GM18508 (cell line): ENCODE data around the gene PGBD5.
"Not testable (repeated sequence)": the region's sequence is repeated elsewhere in the genome, so short reads cannot be mapped to it uniquely, and the experiment has no call there.

Experiments
- ATAC-seq: cut with Tn5 transposase; IDR thresholded peaks from one replicate; pipeline ENCODE4 v1.9.1; 2021; ENCODE audit warnings: moderate number of reproducible peaks; ENCODE audit not compliant: insufficient read depth, unreplicated experiment

The PGBD5 gene, protein sequence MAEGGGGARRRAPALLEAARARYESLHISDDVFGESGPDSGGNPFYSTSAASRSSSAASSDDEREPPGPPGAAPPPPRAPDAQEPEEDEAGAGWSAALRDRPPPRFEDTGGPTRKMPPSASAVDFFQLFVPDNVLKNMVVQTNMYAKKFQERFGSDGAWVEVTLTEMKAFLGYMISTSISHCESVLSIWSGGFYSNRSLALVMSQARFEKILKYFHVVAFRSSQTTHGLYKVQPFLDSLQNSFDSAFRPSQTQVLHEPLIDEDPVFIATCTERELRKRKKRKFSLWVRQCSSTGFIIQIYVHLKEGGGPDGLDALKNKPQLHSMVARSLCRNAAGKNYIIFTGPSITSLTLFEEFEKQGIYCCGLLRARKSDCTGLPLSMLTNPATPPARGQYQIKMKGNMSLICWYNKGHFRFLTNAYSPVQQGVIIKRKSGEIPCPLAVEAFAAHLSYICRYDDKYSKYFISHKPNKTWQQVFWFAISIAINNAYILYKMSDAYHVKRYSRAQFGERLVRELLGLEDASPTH

DNA sequence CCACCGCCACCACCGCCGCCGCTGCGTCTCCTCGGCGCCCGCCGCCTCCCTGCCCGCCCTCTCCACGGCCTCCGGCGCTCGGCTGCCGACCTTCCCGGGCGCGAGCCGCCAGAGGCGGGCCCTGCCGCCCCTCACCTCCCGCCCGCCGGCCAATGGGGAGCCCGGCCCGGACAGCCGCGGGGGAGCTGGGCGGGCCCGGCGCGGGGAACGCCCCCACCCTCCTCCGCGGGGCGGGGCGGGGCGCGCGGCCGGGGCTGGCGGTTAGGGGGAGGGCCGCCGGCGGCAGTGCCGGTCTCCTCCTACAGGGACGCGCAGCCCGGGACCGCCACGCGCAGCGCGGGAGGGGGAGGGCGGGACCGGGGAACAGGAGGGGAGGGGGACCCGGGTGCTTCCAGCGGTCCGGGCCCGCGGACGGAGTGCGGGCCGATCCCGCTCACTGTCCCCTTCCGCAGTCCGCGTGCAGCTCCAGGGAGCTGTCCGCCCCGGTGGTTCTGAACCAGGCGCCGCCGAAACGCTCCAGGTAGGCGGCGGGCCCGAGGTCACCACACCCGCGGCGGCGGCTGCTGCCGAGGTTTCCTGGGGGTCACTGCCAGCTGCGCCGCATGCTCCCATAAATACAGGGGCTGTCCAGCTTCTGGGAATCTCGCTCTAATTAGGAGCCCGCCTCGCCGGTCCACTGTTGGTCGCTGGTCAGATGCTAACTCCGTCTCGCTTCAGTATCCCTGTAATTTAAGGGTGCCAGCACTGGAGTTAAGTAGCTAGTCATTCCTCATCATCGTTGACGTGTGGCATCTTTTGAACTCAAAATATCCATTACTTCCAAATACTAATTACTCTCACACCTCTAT is at the start of gene PGBD5:
Gene PGBD5, minus strand, starts transcription at position 87 of the 848 bp plus-strand sequence. CDS start 404 bp downstream, outside the sequence.
- no peak for ATAC-seq

DNA sequence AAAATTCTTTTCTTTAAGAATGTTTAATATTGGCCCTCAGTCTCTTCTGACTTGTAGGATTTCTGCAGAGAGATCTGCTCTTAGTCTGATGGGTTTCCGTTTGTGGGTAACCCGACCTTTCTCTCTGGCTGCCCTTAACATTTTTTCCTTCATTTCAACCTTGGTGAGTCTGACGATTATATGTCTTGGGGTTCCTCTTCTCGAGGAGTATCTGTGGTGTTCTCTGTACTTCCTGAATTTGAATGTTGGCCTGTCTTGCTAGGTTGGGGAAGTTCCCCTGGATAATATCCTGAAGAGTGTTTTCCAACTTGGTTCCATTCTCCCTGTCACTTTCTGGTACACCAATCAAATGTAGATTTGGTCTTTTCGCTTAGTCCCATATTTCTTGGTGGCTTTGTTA is 48.8 kb upstream of the PGBD5 start:
- not testable (repeated sequence) for ATAC-seq

DNA sequence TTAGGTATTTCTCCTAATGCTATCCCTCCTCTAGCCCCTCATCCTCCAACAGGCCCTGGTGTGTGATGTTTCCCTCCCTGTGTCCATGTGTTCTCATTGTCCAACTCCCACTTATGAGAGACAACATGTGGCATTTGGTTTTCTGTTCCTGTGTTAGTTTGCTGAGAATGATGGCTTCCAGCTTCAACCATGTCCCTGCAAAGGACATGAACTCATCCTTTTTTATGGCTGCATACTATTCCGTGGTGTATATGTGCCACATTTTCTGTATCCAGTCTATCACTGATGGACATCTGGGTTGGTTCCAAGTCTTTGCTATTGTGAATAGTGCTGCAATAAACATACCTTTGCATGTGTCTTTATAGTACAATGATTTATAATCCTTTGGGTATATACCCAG is 44.6 kb upstream of the PGBD5 start:
- ATAC-seq = not testable (repeated sequence)

DNA sequence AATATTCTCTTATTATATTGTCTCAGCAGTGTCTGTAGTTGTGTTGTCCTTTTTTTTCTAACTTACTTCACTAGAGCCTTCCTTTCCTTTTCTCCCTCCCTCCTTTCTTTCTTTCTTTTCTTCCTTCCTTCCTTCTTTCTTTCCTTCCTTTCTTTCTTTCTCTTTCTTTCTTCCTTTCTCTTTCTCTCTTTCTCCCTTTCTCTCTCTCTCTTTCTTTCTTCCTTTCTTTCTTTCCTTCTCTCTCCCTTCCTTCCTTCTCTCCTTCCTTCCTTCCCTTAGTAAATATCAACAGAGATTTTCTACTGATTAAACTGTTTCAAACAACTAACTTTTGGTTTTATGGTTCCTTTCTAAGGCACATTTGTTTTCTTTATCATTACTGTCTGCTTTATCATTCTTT is 43.1 kb upstream of the PGBD5 start:
- no peak for ATAC-seq

DNA sequence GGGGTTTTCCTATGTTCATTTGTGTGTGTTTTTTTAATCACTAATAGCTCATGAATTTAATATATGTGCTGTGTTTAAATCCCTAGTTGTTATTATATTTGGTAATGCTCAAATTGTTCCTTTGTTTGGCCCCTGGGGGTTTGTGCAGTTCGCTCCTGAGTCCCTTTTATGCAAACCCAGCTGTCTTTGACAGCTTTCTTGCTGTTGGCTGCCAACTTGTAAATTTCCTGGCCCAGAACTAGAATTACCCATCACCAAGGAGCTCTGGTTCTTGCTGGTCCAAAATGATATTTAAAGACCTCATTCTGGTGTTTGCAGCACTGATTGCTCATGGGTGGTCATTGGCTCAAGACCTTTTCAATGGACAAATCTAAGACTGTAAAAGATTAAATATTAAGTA is 39.6 kb upstream of the PGBD5 start:
- ATAC-seq = no peak

DNA sequence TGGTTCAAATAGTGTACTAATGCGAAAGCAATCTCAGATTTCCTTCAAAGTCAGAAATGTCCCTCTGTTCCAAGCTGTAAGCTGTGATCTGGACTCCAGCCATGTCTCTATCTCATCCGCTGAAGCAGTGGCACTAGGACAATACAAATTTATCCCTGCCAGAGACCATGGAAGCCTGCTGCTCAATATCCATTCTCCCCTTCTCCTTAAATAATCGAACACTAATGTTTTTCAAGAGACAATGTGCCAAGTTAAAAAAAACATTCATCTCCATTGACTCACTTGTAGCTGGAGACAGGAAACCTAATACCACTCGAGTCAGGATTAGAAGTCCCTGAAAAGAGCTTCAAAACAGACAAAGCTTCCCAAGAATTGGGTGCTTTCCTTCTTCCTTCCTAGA is 38.5 kb upstream of the PGBD5 start:
- ATAC-seq = no peak

DNA sequence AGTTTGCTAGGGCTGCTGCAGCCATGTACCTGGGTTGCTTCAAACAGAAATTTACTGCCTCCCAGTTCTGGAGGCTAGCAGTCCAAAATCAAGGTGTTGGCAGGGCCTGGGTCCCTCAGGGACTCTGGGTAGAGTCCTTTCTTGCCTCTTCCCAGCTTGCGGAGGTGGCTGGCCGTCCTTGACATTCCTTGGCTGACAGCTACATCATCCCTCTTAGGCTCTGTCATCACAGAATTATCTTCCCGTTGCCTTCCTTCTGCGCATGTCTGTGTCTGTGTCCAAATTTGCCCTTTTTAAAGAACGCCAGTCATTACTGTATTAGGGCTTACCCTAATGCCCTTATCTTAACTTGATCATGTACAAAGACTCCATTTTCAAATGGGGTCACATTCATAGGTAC is 37.6 kb upstream of the PGBD5 start:
- no peak for ATAC-seq

DNA sequence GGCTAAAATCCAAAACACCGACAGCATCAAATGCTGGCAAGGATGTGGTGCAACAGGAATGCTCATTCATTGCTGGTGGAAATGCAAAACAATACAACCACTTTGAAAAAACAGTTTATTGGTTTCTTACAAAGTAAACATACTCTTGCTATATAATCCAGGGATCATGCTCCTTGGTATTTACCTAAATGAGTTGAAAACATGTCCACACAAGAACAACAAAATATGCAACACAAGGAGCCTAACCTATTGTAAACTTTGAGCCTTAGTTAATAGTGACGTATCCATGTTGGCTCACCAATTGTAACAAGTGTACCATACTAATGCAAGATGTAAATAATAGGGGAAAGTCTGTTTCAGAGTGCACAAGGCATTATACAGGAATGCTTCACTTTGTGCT is 37.2 kb upstream of the PGBD5 start:
- ATAC-seq = no peak

DNA sequence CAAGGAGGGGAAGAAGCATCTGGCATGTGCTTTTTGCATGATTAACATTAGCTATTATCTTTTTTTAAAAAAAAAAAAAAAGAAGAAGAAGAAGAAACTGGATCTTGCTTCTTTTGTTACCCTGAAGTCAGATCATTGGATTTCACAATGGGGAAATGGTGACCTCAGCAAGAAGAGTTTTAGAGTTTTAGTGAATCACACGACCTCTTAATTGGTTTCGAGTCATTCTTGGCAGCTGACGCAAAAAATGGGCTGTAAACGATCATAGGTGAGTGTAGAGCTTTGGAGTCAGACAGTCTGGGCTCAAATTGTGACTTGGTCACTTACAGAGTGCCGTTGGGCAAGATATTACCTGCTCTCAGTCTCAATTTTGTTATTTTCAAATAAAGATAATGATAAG is 33.3 kb upstream of the PGBD5 start:
- no peak for ATAC-seq

DNA sequence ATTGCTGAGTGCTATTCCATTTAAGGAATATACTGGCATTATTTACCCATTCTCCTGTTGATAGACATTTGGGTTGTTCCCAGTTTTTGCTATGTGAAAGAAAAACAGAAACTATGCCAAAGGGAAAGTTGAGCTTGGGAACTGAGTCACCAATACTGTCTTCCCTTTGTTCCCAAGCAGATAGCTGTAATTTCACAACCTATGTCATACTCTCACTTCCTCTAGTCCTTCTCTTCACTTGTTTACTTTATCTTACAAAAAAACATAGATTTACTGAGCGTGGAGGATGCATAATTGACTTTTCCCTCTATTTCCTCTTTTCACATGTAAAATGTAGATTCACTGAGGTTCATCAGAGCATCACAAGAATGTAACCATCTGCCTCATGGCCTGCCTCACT is 32.4 kb upstream of the PGBD5 start:
- no peak for ATAC-seq

DNA sequence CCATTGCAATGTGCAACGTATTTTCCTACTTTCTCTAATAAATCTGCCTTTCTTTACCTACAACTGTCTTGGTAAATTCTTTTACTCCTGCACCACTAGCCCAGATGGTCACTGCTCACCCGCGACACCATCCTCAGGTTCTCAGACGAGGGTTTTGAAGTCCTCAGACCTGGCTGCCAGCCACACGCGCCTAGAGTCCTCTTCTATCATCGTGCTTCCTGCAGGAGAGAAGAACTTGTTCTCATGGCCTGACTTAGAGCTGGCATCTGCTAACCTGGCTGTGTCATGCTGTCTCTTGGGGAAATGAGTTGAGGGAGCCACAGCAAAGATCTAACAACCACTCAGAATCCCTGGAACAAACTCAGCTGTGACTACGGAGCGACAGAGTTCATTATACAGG is 30.3 kb upstream of the PGBD5 start:
- ATAC-seq = no peak

DNA sequence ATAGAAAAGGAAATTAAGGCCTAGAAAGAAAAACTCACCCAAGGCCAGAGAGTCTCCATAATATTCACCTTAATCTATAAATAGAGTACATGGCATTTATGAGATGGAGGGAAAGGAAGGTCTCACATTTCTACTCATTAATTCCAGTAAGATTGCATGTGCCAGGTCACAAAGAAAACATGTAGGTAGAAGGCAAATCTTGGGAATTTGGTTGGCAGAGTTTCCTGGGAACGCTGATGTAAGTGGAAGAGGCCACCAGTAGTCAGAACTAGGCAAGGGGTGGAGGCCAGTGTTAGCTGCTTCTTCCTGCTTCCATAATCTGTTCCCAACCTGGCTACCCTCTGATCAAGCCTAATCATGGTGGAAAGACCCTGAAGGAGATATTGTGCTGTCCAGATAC is 29.2 kb upstream of the PGBD5 start:
- ATAC-seq = no peak

DNA sequence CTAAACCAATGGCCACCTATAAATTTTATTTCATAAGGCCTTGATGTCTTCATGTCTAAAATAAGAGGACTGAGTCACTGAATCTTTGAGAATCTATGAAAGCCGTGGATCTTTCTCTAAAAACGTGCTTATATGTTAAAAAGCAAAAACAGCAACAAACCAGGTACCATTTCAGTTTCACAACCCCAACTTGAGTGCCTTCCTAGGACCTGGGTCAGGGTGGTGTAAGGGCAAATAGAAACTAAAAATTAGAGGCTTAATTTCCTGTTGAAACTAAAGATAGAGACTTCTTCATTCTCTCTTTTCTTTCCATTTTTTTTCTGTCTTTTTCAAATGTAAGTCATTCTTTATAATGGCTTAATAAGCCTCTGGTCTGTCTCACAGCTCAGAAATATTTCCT is 27.2 kb upstream of the PGBD5 start:
- no peak for ATAC-seq

DNA sequence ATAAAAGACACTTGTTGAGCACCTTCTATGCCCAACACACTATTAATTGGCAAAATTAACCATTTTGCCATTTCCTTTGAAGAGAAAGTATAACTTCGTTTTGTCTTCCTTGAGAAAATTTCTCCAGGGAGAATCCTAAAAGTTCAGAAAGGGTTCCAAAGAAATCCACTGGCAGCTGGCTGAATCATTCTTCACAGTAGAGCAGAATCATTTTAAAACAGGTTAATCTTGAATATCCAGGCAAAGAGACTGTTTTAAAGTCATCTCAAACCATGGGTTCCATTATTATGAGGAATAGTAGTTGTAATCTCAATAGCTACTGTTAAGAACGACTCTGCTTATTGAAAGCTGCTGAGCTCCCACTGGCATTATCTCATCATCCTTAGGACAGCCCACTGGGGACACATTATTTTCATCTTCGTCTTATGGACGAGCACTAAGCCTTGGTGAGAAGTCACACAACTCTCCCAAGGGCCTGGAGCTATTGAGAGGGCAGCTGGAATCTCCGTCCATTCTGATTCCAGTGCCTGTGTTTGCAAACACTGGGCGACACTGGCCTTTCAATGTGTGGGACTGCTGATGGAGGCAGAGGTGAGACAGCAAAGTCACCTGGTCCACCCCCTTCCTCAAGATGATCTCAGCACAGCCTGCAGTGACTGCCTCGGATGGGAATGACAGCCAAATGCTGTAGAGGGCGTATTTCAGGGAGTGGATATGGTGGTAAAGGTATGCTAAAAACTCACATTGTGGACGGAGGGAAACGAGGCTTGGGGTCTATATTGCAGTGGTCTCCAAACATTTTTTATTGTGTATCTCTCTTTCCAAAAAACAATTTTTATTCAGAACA is 15.3 kb upstream of the PGBD5 start:
- no peak for ATAC-seq

DNA sequence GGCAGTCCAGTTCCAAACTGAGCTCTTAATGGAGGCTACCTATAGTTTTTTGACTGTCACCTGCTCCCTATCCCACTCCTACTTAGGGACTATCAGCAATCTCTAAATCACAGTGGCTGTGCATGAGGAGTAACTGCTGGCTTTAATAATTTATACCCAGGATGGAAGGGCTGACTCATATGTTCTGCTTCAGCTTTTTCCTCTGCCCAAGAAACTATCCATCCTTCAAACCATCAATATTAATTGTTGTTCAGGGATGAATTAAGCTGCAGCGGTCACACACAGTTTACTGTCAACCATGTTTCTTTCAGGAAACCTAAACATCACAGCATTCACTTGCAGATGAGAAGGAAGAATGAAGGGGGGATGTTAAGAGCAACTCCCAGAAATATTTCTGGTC is 9.0 kb upstream of the PGBD5 start:
- no peak for ATAC-seq

DNA sequence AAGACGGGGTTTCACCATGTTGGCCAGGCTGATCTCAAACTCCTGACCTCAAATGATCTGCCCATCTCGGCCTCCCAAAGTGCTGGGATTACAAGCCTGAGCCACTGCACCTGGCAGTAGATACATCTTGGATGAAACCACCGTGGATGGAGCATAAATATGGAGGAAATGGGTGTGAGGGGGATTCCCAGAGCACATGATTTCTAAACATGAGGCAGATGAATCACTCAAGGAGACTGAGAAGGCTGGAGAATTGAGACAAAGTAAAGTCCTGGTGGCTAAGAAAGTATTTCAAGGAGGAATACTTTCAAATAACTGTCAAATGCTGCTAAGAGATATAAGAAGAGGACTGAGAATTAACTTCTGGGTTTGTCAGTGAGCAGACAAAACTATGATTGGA is 5.4 kb upstream of the PGBD5 start:
- no peak for ATAC-seq

DNA sequence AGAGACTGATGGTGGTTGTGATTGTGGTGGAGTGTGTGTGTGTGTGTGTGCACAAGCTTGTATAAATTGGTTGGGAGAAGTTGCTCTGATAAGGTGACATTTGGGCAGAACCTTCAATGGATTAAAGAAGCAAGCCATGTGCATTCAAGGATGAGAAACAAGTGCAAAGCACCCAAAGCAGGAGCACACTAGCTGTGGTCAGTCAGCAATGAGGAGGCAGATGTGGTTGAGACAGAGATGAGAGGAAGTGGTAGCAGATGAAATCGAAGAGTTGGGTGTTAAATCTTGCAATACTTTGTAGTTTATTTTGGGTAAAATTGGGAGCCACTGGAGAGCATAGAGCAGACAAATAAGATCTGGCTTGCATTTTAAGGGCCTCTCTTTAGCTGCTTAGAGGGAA is 4.4 kb upstream of the PGBD5 start:
- no peak for ATAC-seq

DNA sequence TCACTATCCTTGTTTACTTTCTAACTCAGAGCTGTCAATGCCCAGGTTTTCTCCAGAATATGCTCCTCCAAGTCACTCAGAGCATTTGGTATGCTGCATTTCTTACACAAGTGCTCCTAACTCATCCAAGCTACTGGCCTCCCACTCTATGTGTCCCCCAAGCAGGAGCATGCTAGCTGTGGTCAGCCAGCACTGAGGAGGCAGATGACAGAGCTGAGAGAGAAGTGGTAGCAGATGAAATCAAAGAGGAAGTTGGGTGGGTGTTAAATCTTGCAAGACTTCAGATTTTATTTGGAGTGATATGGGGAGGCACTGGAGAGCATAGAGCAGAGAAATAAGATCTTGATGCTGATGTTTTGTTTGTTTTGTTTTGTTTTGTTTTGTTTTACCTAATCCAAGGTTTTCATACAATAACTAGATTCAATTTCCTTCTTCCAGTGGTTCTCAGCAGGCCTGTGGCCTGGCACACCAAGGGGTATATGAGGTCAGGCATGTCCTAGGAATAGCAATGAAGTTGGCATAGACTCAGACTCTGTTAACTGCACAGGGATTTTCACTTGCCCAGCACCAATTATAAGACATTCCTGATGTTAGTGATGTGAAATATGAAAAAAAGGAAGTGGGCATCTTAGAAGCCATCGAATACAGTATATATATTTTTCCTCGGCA is 3.1 kb upstream of the PGBD5 start:
- no peak for ATAC-seq

DNA sequence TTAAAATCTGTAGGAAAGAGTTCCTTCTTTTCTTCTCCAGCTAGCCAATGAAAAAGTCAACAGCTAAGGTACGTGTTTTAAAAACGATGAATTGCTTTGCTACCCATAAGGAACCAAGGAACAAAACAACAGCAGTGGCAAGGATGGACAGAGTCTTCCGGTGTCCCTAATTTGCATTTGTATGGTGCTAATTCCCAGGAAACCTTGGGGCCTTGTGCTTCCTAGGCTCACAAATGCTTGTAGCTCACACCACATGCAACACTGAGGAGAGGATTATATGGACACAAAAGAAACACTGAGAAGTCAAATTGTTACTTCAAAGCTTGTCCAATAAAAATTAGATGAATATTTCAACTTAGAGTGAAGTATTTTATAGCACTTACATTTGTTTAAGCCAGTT is 1.8 kb upstream of the PGBD5 start:
- ATAC-seq = no peak
